K562 (cell line): Measurements from ENCODE around the gene BET1L. TPM values are rescaled to one million over a fixed set of nuclear protein-coding genes. Genes with fewer than 3 reads are reported as not detected.

Experiments used
- ATAC-seq: fragments of 200-7000 bp; cut with Tn5 transposase; 3 replicates; pipeline ENCODE4 v1.9.1; 2020; ENCODE audit warnings: moderate library complexity
- BruUV-seq: library from RNA; stranded (reverse); fragments of 400-500 nt; replicated peaks from 2 replicates; lab custom pipeline; 2021; lab: Mats Ljungman, UMichigan
- CTCF ChIA-PET: fragments of 300-600 bp; formaldehyde crosslinking; extraction: SDS; loops from one replicate; lab custom pipeline; 2021; ENCODE audit warnings: low intra/inter-chr PET ratio; lab: Yijun Ruan, JAX
- POLR2A ChIA-PET: fragments of 300-600, 350-650 bp; sonication (Branson Sonifier 250); formaldehyde crosslinking; extraction: SDS; loops from one replicate; lab custom pipeline; 2021; ENCODE audit warnings: antibody characterized with exemption, inconsistent platforms; lab: Yijun Ruan, JAX
- DNase-seq, 4 experiments: peaks; one replicate each; pipeline versions ENCODE4 v3.0.0 to v3.0.0-alpha.2; 2011 to 2018; ENCODE audit warnings: low spot score in 3 of 4, mixed read lengths in 3 of 4; ENCODE audit errors: extremely low read depth in 1 of 4
- FAIRE-seq: peaks from 2 replicates; lab custom pipeline; 2011; peaks lifted over from hg19 to GRCh38; lab: Jason Lieb, UNC
- H2AFZ ChIP-seq: 2 replicates; pipeline ENCODE4 v1.6.0; 2011; ENCODE audit warnings: low read depth, low read length, control low read depth, inconsistent platforms
- H3K27ac ChIP-seq: fragments of 200-600 bp; 3 replicates; pipeline ENCODE4 v1.8.0; 2011; ENCODE audit warnings: low read depth, mild to moderate bottlenecking, control low read depth, inconsistent platforms, low read length, moderate library complexity, mixed read lengths; ENCODE audit errors: extremely low read depth
- H3K27me3 ChIP-seq, 2 experiments: fragments of 300-600 bp in 1 of 2; 2 replicates in 1 of 2; 3 replicates in 1 of 2; pipeline versions ENCODE4 v1.6.0 to v1.8.0; 2011; ENCODE audit warnings: inconsistent platforms in 2 of 2, low read length in 2 of 2, mild to moderate bottlenecking in 1 of 2, mixed read lengths in 1 of 2, moderate library complexity in 1 of 2; ENCODE audit not compliant: control insufficient read depth in 2 of 2, insufficient read depth in 2 of 2
- H3K36me3 ChIP-seq: fragments of 300-600 bp; 3 replicates; pipeline ENCODE4 v1.8.0; 2011; ENCODE audit warnings: mild to moderate bottlenecking, low read length, inconsistent platforms; ENCODE audit not compliant: control insufficient read depth, insufficient read depth
- H3K4me1 ChIP-seq, 2 experiments: fragments of 200-600 bp in 1 of 2; replicated peaks in 1 of 2; 2 replicates in 1 of 2; 3 replicates in 1 of 2; pipeline versions ENCODE4 v1.5.1 to v1.8.0; 2011; ENCODE audit warnings: inconsistent platforms in 2 of 2, low read length in 2 of 2, mild to moderate bottlenecking in 1 of 2, mixed read lengths in 1 of 2, moderate library complexity in 1 of 2; ENCODE audit not compliant: control insufficient read depth in 2 of 2, insufficient read depth in 2 of 2
- H3K4me2 ChIP-seq: 2 replicates; pipeline ENCODE4 v1.6.1; 2011; ENCODE audit warnings: low read length, control low read depth, inconsistent platforms, mixed read lengths; ENCODE audit not compliant: insufficient read depth
- H3K4me3 ChIP-seq: fragments of 200-600 bp; sonication (generic), shearing (Covaris generic); 2 replicates; pipeline ENCODE4 v1.5.1; 2016; ENCODE audit warnings: control low read depth, inconsistent platforms
- H3K79me2 ChIP-seq: fragments of 200-600 bp; 3 replicates; pipeline ENCODE4 v1.8.0; 2011; ENCODE audit warnings: low read length, inconsistent platforms; ENCODE audit not compliant: control insufficient read depth, insufficient read depth
- H3K9ac ChIP-seq, 2 experiments: 2 replicates each; pipeline versions ENCODE4 v1.6.0 to v1.6.1; 2011; ENCODE audit warnings: low read depth in 2 of 2, low read length in 2 of 2, control low read depth in 1 of 2, inconsistent platforms in 1 of 2, mild to moderate bottlenecking in 1 of 2, mixed read lengths in 1 of 2; ENCODE audit not compliant: insufficient read depth in 1 of 2
- H3K9me1 ChIP-seq: one replicate; pipeline ENCODE4 v1.6.0; 2011; ENCODE audit warnings: inconsistent platforms, mild to moderate bottlenecking, low read length, moderate library complexity; ENCODE audit not compliant: control insufficient read depth, insufficient read depth
- H3K9me3 ChIP-seq: replicated peaks from 2 replicates; pipeline ENCODE4 v1.5.1; 2011; ENCODE audit warnings: low read depth, low read length, inconsistent platforms; ENCODE audit not compliant: control insufficient read depth, insufficient read depth
- H4K20me1 ChIP-seq: replicated peaks from 2 replicates; pipeline ENCODE4 v1.6.1; 2011; ENCODE audit warnings: low read length, inconsistent platforms, mixed read lengths; ENCODE audit not compliant: control insufficient read depth, insufficient read depth
- CHCHD3 ChIP-seq: fragments of 250-450 bp; sonication (Bioruptor Pico); IDR thresholded peaks from 2 replicates; pipeline ENCODE4 v2.1.2; 2022; ENCODE audit warnings: mild to moderate bottlenecking
- DDX20 ChIP-seq: fragments of 450-650 bp; IDR thresholded peaks from 2 replicates; pipeline ENCODE4 v1.6.1; 2016; ENCODE audit warnings: missing genetic modification characterization, low read depth, mild to moderate bottlenecking, missing compliant biosample characterization, moderate library complexity
- HMG20B ChIP-seq: fragments of 250-450 bp; sonication (Bioruptor Pico); IDR thresholded peaks from 2 replicates; pipeline ENCODE4 v1.5.0; 2021; ENCODE audit warnings: mild to moderate bottlenecking
- MCM2 ChIP-seq: fragments of 450-650 bp; IDR thresholded peaks from 2 replicates; pipeline ENCODE4 v1.6.1; 2017; ENCODE audit warnings: low read depth, mild to moderate bottlenecking
- PTBP1 ChIP-seq: fragments of 200-400 bp; formaldehyde crosslinking; IDR thresholded peaks from 2 replicates; pipeline ENCODE4 v1.6.1; 2017; ENCODE audit warnings: low read depth, low read length
- RBFOX2 ChIP-seq: fragments of 200-400 bp; formaldehyde crosslinking; IDR thresholded peaks from 2 replicates; pipeline ENCODE4 v1.6.1; 2017; ENCODE audit warnings: low read depth, mild to moderate bottlenecking, low read length, moderate library complexity
- ZFX ChIP-seq: sonication (generic); formaldehyde crosslinking; IDR thresholded peaks from 2 replicates; pipeline ENCODE4 v1.8.0; 2022; ENCODE audit warnings: mild to moderate bottlenecking, missing genetic modification reagents, moderate library complexity
- ZNF347 ChIP-seq: fragments of 450-650 bp; formaldehyde crosslinking; IDR thresholded peaks from 2 replicates; pipeline ENCODE4 v1.4.0; 2020; ENCODE audit warnings: low read depth, mild to moderate bottlenecking, moderate library complexity
- ZSCAN29 ChIP-seq: fragments of 450-650 bp; IDR thresholded peaks from 2 replicates; pipeline ENCODE4 v1.6.1; 2017
- WGBS: fragments of 100-300 bp; shearing (Covaris generic); methylation state at CpG from one replicate; pipeline ENCODE4 v1.1.6; 2016; ENCODE audit warnings: low coverage, mixed read lengths; ENCODE audit not compliant: insufficient coverage; ENCODE audit errors: missing lambda C conversion rate; 5-methylcytosine and 5-hydroxymethylcytosine counted together
- in situ Hi-C: fragments of 300-500 bp; cut with MboI; formaldehyde crosslinking; loops from 4 replicates; pipeline ENCODE4 v1.15.0; 2018; ENCODE audit warnings: inconsistent platforms, mixed read lengths
- intact Hi-C: fragments of 100-400 bp; cut with micrococcal nuclease; formaldehyde crosslinking; loops from 2 replicates; pipeline ENCODE4 v1.14.2; 2022
- polyA plus RNA-seq, 8 experiments: library from polyadenylated mRNA; depleted of rRNA in 4 of 8; stranded (reverse) in 5 of 8; unstranded in 3 of 8; fragments of >200 nt; fragmentation: Nextera tagmentation in 2 of 8; fragmentation: Illumina TruSeq in 1 of 8; extraction: Ambion mirVana in 2 of 8; extraction: Trizol in 1 of 8; gene quantifications; 2 replicates each; pipeline versions ENCODE4 v1.2.1 to v1.2.3, GENCODE V29; 2011 to 2014; ENCODE audit warnings: inconsistent platforms in 1 of 8, missing spikeins in 1 of 8
- total RNA-seq, 7 experiments: library from RNA; depleted of rRNA in 6 of 7; stranded (reverse); fragments of >200 nt in 6 of 7; fragmentation: Illumina TruSeq in 2 of 7; extraction: Trizol in 2 of 7; gene quantifications; 2 replicates each; pipeline versions ENCODE4 v1.2.1 to v1.2.3, GENCODE V29; 2011 to 2021; ENCODE audit warnings: low replicate concordance in 1 of 7
- TF ChIP-seq, protein P1 (sequence below): fragments of 250-450 bp; sonication (Bioruptor Pico); IDR thresholded peaks from 2 replicates; pipeline ENCODE4 v1.4.0; 2020; ENCODE audit warnings: mild to moderate bottlenecking

The BET1L gene
- total and polyA plus RNA-seq, 9 of the 15 experiments (the other 6 are each of a cell fraction or from before 2014, with no cell fraction given) = 9.9 to 69.1 (median 19.9) TPM

DNA sequence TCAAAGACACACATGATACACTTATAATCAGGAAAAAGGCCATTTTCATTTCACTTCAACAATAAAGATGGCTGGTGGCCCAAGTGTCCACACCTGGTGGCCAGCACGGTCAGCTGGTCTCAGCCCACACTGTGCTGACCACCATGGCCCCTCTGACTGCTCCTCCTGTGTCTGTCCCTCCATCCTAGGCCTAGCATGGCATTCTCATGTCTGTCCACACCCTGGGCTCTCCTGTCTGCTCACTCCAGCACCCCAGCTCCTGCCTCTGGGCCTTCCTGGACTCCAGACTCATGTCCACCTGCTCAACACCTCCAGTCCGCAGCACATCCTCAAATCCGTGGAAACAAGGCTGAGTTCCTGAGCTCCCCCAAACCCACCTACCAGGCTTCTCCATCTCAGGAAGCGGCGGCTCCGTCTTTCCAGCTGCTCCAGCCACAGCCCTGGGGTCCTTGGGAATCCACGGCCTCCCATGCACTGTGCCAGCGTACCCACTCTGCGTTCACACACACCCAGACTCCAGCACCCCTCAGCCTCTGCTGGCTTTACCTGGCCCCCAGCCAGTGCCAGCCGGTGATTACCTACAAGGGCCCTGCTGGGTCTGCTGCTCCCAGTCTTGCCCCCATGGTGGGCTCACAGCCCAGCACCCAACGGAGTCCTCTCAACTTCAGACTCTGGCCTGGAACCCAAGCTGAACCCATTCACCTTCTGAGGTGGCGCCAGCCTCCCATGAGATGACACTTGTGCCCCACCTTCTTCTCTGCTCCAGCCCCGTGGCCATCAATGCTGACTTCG lies 15.0 kb upstream of the BET1L start:
- CTCF ChIA-PET = no interaction called here
- no peak for TF ChIP-seq DDX20 (tag)
- 0 out of 2 replicates have a peak, but pooled peaks have one; percentile 23 for TF ChIP-seq RBFOX2
- 0 out of 2 replicates have a peak, but pooled peaks have one; percentile 18 for TF ChIP-seq ZFX
- TF ChIP-seq, all 486 proteins: peak for 2
- ATAC-seq = no peak

DNA sequence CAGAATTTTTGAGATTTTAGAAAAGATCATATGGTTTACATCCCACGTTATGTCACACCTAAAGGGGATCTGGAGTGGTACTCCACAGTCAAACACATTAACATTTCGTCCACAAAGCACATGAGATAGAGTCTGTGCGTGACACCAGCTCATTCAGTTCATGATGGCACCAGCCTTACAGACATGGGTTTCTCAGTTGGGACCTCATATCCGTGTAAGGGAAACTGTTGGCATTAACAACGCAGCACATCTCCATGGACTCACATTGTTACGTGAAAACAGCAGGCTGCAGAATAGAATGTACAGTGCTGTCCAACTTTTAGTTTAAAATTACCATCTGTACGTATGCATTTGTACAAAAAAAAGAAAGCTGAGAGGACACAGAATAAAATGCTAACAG lies 14.3 kb upstream of the BET1L start:
- DNase-seq (no peak), ATAC-seq (no peak), FAIRE-seq (no peak)
- Histone ChIP-seq H3K9ac (no peak overlapping the region), H3K4me1 (peaks cover 26 to 33% of the 10 kb centered on the region in 2 experiments; a peak in 4 of 5 replicates), H4K20me1 (no peaks in the 10 kb centered on the region), H2AFZ (no peak overlapping the region), H3K4me3 (no peak overlapping the region), H3K79me2 (no peaks in the 10 kb centered on the region), H3K9me1 (no peaks in the 10 kb centered on the region), H3K27me3 (no peaks in the 10 kb centered on the region), H3K27ac (peak overlapping the region; percentile 70), H3K36me3 (peaks cover 42% of the 10 kb centered on the region; the same call in 2 of the 3 replicates), H3K4me2 (no peak overlapping the region), H3K9me3 (peaks cover 21% of the 10 kb centered on the region)
- ChIA-PET POLR2A (interaction anchor here (0.6 to 2.3 kb wide), 3 partner anchors 13 to 133 kb away, joined by 3 to 10 read pairs (median 5); partner anchors contain the start of genes BET1L and RIC8A), CTCF (no interaction called here)
- intact Hi-C loops = no loop called here
- BruUV-seq = no TSS peak
- in situ Hi-C loops = no loop called here
- 93% methylated on average over 7 of the region's 7 CpGs for WGBS
- TF ChIP-seq PTBP1 (no peak), ZSCAN29 (no peak), MCM2 (no peak), HMG20B (CRISPR knock-in tag) (no peak), ZNF347 (CRISPR knock-in tag) (no peak), CHCHD3 (CRISPR knock-in tag) (no peak)
- TF ChIP-seq, protein P1, sequence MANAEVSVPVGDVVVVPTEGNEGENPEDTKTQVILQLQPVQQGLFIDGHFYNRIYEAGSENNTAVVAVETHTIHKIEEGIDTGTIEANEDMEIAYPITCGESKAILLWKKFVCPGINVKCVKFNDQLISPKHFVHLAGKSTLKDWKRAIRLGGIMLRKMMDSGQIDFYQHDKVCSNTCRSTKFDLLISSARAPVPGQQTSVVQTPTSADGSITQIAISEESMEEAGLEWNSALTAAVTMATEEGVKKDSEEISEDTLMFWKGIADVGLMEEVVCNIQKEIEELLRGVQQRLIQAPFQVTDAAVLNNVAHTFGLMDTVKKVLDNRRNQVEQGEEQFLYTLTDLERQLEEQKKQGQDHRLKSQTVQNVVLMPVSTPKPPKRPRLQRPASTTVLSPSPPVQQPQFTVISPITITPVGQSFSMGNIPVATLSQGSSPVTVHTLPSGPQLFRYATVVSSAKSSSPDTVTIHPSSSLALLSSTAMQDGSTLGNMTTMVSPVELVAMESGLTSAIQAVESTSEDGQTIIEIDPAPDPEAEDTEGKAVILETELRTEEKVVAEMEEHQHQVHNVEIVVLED (CRISPR knock-in tag) = no peak

More for the DNA sequence above, 15.0 kb upstream of the BET1L start:
- Histone ChIP-seq H3K27ac (no peak overlapping the region; the same call in 2 of the 3 replicates), H3K4me1 (peaks cover 21 to 30% of the 10 kb centered on the region in 2 experiments; a peak in 4 of 5 replicates), H4K20me1 (no peaks in the 10 kb centered on the region), H3K27me3 (no peaks in the 10 kb centered on the region), H2AFZ (no peak overlapping the region), H3K9ac (peak overlapping the region in 1 of 2 experiments; percentile 61; a peak in 2 of 4 replicates), H3K79me2 (no peaks in the 10 kb centered on the region), H3K4me2 (no peak overlapping the region), H3K9me3 (peaks cover 21% of the 10 kb centered on the region), H3K9me1 (no peaks in the 10 kb centered on the region), H3K4me3 (no peak overlapping the region), H3K36me3 (peaks cover 41% of the 10 kb centered on the region; the same call in 2 of the 3 replicates)
- POLR2A ChIA-PET = interaction anchor here (1.3 to 2.3 kb wide), 2 partner anchors 13 to 15 kb away, joined by 5 to 10 read pairs; partner anchors contain the start of genes BET1L and RIC8A
- 96% methylated on average over 14 of the region's 14 CpGs for WGBS
- in situ Hi-C loops (no loop called here), intact Hi-C loops (no loop called here)
- FAIRE-seq = no peak
- no TSS peak for BruUV-seq
- DNase-seq = no peak
